Vagina (tissue), 2 donors: ENCODE data around the gene MGA.

ENCODE experiments used
- POLR2A ChIP-seq, 2 donors: fragments of 450-650 bp; IDR thresholded peaks; one replicate each; pipeline ENCODE4 v1.6.1; 2017; ENCODE audit warnings: antibody characterized with exemption in 2 of 2, mild to moderate bottlenecking in 2 of 2, moderate library complexity in 2 of 2
- POLR2AphosphoS5 ChIP-seq, 2 donors: sonication (generic); formaldehyde crosslinking; IDR thresholded peaks; one replicate each; pipeline ENCODE4 v1.9.0; 2017; ENCODE audit warnings: antibody characterized with exemption in 2 of 2, mild to moderate bottlenecking in 2 of 2, low read depth in 1 of 2; ENCODE audit not compliant: insufficient read depth in 1 of 2
- TF ChIP-seq, protein P1 (sequence below), 3 experiments: fragments of 450-650 bp in 2 of 3; fragments of 200-600 bp in 1 of 3; sonication (generic) in 1 of 3; IDR thresholded peaks; one replicate each; pipeline ENCODE4 v1.5.1; 2017 to 2019; ENCODE audit warnings: antibody characterized with exemption in 3 of 3, mild to moderate bottlenecking in 2 of 3, moderate library complexity in 2 of 3

- no peak for TF ChIP-seq POLR2A (IDR thresholded peaks at IDR 0.05)
- TF ChIP-seq, protein P1, sequence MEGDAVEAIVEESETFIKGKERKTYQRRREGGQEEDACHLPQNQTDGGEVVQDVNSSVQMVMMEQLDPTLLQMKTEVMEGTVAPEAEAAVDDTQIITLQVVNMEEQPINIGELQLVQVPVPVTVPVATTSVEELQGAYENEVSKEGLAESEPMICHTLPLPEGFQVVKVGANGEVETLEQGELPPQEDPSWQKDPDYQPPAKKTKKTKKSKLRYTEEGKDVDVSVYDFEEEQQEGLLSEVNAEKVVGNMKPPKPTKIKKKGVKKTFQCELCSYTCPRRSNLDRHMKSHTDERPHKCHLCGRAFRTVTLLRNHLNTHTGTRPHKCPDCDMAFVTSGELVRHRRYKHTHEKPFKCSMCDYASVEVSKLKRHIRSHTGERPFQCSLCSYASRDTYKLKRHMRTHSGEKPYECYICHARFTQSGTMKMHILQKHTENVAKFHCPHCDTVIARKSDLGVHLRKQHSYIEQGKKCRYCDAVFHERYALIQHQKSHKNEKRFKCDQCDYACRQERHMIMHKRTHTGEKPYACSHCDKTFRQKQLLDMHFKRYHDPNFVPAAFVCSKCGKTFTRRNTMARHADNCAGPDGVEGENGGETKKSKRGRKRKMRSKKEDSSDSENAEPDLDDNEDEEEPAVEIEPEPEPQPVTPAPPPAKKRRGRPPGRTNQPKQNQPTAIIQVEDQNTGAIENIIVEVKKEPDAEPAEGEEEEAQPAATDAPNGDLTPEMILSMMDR (IDR thresholded peaks at IDR 0.05): no peak
- TF ChIP-seq POLR2AphosphoS5 (IDR thresholded peaks at IDR 0.05; ENCODE audit: insufficient read depth in 1 of 2, low read depth in 1 of 2): no peak
Observed at GRCh38 chr15:41688671-41689070, 28.5 kb downstream of the MGA start.
